Cortex of kidney (tissue), 1 donor: Measurements from ENCODE around the gene SLC33A1.
"Not testable (repeated sequence)": the region's sequence is repeated elsewhere in the genome, so short reads cannot be mapped to it uniquely, and the experiment has no call there.

ENCODE experiments used
- DNase-seq: peaks from one replicate; lab custom pipeline; 2025; lab: John Stamatoyannopoulos, UW

Gene SLC33A1

DNA sequence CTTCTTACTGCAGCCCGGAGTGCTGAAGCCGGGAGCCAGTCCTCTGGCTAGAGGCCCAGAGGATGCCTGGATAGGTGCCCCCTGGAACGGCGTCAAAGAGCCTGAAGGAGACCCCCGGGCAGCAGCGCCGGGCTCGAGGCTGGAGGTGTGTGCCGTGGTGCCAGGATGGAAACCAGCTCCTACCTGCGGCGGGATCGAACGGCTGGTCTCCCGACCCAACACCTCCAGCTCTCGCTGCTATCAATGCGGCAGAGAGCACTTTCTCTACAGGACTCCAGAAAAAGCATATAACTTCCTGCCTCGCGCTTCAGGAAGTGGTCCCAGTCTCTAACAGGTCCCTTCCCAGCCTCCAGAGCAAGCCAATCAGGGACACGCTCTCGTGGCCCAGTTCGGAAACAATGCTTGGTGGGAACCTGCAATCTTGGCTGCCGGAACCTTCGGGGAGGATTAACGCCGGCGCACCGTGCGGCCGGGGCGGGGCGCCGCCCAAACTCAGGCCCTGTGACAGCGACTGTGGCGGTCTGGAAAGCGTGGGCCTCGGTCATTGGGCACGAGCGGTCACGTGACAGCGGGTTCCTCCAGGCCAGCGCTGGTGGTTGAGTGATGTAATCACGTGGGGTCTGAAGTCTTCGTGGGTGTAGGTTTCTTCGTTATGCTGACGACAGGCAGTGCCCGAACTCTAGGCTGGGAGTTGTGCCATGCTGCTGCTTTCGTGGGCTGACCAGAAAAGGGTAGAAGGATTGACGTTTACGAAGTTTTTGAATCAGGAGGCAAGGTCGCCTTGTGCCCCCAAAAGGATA, at the start of gene SLC33A1:
TSS of gene SLC33A1 (minus strand) at position 287 of the 800 bp plus-strand sequence. CDS start 430 bp downstream, outside the sequence.
- peak; percentile 74 for DNase-seq

DNA sequence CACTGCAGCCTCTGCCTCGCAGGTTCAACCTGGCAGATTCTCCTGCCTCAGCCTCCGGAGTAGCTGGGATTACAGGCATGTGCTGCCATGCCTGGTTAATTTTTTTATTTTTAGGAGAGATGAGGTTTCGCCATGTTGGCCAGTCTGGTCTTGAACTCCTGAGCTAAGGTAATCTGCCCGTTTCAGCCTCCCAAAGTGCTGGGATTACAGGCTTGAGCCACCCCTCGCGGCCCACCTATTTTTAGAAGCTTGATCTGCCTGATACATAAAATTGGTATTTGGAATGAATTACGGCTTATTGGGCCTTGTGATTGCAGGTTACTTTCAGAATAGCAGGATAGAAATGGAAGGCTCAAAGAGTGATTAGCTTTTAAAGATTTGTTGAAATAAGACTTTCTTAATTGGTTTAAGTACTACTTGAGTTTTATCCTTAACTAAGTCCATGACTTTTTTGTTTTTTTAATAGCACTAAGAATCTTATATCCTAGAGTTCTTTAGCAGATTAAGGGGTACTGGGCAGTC, 41.2 kb upstream of the SLC33A1 start:
- no peak for DNase-seq

DNA sequence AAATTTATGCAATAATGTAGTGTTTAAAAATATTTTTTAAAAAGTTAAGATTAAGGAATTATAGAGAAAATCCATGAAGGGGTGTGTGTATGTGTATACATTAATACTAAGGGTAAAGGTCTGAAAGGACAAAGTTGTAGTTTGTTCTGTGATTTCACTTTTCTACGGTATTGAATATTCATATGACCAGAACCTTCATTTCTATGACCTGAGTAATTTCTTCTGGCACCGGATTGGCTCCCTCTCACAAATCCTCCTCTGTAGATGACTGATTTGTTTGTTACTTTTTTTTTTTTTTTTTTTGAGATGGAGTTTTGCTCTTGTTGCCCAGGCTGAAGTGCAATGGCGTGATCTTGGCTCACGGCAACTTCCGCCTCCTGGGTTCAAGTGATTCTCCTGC, 37.1 kb upstream of the SLC33A1 start:
- DNase-seq, result no peak

DNA sequence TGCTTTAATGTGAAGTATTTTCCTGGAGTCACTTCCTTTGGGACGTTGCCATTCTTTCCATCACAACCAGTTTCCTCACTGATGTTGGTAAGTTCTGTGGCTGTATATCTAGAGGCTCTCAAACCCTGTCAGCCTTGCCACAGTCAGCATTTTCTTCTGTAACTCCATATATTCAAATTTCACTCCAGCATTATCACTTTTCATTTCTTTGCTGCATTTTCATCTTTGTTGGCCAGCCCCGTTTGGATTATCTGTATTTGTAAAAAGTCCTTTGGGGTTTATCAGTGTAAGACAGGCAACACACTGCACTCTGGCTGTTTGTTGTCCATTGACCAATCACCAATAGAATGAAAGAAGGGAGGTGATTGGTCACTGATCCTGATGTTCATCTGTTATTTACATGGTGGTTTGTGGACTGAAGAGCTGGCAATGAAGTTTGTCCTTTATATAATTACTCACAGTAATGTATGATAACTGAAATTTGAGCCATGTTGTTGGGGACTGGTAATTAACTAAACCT, 36.5 kb upstream of the SLC33A1 start:
- DNase-seq, result no peak

DNA sequence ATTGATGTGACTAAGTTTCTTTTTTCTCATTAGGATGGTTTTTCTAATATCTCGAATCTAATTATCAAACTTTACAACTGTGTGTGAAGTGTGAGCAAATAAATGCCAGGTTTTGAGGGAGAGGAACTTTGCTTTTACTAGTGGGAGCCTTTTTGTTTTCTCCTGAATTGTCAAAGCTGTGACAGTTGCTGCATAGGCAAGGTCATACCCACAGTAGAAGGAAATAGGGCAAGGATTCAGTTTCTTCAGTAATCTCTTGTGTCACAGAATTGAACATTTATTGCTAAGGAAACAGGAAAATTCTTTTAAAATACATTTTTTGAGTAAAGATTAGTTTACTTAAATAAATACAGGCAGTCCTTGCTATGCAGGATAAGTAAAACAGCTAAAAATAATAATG, 35.7 kb upstream of the SLC33A1 start:
- DNase-seq, result no peak

DNA sequence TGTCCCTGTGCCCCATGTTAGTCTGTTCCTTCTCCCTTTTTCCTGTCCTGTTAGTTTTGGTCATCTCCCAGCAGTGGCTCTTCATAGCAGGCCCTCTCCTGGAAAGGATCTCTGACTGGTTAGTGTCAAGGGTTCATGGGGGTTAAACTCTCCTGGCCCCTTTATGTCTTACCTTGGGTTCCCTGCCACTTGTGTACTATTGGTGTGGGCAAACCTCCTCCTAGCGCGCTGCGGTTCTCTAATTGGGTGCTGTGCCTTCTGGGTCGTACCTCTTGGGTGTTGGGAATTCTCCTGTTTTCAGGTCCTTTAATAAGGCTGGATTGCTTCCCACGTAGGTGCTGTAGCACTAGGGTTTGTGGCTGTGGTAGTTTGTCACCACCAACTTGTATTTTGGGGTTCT, 35.0 kb upstream of the SLC33A1 start:
- no peak for DNase-seq

DNA sequence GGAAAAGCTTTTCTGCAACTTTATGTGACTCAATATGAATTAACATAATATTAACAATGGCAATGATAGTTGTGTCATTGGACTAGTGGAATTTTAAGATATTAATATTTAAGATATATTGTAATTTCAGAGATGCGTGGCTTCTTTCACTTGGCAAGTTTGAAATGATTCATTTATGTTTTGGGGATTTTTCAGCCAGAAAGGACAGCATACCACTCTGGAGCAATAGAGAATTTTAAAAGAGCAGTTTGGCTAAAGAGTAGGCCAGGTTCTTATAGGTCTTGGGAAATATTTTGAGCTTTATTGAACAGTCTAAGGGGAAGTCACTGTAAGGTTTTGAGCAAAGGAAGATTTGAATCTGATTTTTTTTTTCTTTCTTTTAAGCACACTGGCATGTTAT, 32.7 kb upstream of the SLC33A1 start:
- DNase-seq, result no peak

DNA sequence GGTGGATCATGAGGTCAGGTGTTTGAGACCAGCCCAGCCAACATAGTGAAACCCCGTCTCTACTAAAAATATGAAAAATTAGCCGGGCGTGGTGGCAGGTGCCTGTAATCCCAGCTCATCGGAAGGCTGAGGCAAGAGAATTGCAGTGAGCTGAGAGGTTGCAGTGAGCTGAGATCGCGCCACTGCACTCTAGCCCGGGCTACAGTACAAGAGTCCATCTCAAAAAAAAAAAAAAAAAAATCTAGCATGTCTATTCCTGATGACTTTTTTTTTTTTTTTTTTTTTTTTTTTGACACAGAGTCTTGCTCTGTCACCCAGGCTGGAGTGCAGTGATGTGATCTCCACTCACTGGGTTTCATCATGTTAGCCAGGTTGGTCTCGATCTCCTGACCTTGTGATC, 32.1 kb upstream of the SLC33A1 start:
- not testable (repeated sequence) for DNase-seq

DNA sequence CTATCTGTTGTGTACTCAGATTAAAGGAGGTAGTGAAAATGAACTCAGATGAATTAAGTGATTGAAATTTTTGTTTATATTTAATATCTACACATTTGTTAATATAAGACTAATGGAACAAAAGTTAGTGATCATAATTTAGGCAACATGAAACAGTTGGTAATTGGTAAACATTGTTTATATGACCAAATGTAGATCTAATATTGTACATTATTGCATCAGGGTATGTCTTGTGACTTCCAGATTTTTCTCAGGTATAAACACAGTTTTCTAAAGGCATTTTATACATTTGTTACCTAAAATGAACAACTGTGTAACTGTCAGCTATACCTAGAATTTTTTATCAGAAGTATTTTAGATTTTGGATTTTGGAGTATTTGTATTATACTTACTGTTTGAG, 31.1 kb upstream of the SLC33A1 start:
- DNase-seq, result no peak

DNA sequence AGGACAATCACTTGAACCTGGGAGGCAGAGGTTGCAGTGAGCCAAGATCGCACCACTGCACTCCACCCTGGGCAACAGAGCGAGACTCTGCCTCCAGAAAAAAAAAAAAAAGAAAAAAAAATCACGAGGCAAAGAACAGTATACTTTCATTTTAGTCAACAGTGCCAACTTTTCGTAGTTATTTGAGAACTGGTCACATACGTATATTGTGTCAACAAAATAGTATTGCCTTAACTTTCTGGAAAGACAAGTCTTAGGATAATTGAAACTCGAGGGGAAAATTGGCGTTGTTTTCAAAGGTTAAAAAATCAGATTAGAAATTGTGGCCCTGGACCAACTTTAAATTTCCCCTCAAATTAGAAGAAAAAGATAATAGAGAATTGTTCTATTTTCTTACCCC, 30.1 kb upstream of the SLC33A1 start:
- no peak for DNase-seq

DNA sequence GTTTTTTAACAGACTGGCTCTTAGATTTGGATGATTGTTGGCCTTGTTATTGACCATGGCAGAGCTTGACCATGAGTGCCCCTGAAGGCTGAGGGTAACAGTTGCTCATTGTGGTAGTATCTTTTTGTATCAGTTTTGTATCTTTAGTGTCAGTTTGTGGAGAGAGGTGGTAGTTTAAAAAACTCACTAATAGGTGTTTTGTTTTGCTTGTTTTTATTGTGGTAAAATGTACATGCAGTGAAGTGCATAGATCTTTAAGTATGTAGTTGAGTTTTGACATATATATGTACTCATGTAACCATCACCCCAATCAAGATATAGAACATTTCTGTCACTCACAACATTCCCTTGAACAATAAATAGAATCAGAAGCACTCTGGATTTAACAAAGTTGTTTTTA, 26.1 kb upstream of the SLC33A1 start:
- no peak for DNase-seq

DNA sequence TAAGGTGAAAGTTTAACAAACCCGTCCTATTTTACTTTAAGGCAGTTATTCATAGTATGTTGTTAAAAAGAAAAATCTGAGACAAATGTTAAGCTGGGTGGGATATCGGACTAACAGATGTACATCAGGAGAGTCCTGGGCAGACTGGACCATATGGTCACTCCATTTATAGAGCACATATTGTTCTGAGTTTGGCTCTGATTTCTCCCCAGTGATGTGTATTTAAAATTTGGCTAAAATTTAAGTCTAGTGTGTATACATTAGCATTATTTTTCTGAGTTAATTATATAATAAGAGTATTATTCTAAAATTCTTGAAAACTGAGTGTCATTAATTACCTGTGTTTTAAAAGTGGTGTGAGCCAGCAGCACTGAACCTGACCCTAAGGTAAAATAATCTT, 22.3 kb upstream of the SLC33A1 start:
- DNase-seq, result no peak

DNA sequence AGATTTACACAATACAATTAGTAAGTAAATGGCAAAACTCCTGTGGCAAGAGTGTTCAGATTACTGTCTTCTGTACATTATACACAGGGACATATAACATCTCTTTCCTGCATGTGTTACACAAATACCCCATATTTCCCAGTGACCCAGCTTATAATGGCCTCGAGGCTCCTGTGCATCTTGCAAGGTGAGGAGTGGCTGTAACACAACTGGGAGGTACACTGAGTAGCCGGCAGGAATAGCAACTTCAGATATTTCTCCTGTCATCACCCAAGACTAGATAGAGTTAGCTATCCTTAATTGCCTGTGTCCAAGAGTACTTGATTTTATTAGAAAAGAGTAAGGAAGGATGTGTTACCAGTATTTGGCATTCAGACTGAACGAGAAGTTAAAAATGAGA, 21.8 kb upstream of the SLC33A1 start:
- no peak for DNase-seq

DNA sequence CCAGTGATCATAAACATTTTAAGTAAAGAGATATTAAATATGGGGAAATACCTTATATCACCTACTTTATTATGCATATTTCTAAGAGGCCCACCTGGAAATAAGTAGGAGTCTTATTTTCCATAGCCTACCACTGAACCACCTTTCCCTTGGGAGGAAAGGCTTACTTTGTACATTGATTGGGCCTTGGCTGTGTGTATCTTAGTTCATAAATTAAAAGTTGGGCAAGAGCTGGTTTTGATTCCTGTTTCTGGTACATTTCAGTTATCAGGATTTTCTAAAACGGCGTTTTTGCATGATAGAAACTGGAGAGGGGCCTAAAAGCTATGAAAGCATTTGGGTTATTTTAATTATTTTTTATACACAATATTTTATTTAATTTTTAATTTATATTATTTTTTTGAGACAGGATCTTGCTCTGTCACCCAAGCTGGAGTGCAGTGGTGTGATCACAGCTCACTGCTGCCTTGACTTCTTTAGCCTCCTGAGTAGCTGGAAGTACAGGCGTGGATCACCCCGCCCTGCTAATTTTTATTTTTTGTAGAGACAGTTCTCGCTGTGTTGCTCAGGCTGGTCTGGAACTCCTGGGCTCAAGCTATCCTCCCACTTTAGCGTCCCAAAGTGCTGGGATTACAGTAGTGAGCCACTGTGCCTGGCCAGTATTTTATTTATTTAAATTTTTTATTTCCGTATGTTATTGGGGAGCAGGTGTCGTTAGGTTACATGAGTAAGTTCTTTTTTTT, 18.8 kb upstream of the SLC33A1 start:
- DNase-seq, result no peak

DNA sequence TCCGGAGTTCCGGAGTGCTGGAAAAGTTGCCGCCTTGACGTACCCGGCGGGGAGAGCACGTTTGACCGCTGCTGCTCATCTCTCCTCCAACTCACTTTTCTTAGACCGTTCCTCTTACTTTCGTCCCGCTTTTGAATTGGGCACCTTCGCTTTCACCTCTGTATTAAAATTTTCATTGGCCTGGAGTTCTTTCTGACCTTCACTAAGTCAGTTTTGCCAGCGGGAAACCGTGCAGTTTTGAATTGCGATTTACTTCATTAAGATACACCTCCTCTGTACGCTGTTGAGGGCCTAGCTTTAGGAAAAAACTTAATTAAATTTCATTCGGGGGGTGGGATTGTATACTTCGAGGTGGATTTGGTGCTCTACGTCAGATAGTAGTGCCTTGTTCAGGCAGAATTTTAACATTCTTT, 17.5 kb upstream of the SLC33A1 start:
- DNase-seq, result no peak

DNA sequence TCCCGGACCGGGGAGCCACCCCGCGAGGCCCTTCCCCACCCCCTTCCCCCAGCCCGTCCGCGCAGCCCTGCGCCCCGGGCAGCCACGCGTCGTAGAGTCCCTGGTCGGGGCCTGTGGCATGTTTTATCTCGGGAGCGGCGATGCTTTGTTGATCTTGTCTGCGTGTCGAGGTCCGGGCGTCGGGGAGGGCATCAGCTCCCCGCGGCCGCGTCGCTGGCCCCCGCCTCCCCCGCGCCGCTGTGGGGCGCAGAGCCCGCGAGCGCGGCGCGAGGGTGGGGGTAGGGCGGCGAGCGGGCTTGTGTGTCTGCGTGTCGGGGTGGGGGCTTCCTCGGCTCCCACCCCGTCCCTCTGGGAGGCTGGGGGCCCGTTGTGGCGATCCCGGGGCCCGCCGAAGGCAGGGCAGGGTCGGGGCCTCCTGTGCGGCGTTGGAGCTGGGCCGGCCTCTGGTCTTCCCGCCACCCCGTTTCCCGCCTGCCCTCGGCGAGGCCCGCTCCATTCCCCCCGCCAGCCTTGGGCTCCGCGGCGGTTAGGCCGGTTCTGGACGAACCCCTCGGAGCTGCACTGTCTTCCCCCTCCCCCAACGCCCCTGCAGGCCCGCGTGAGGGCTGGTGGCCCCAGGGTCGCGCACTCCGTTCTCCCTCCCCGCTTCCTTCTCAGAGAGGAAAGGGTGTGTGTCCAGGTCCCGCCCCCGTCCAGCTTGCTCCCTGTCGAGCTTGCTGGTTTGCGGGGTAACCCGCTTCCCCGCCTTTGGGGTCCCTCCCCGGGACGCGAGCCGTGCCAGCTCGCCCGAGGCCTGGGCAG, 16.9 kb upstream of the SLC33A1 start:
- DNase-seq, result no peak

DNA sequence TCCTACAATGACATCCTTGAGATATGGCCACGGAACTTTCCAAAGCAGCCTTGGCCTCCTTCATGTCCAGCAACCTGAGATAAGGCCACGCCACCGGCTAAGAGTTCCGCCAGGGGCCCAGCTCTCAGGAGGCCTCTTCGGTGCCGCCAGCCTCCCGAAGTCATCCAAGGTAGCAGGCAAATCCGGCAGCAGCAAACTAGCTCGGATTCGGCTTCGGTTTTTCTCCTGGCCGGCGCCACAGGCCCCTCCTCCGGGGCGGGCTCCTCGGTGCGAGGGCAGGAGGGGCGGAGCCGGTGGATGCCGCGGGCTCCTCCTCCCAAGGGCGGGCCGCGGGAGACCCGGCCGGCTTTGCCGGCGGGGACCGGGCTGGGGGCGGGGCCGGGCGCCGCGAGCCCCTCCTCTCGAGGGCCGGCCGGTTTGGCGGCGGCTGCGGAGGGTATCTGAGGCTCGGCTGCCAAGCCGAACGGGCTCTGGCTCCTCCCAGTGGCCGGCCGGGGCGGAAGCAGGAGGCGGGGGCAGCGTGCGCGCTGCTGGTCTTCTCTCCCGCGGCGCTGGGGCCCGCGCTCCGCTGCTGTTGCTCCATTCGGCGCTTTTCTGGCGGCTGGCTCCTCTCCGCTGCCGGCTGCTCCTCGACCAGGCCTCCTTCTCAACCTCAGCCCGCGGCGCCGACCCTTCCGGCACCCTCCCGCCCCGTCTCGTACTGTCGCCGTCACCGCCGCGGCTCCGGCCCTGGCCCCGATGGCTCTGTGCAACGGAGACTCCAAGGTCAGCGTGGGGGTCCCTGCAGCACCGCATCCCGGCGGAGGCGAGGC, 16.1 kb upstream of the SLC33A1 start, which contains the start of gene GMPS:
TSS of gene GMPS (plus strand) at position 518 of the 812 bp plus-strand sequence. CDS start at position 739, 221 bp downstream.
- DNase-seq, result peak; percentile 67

DNA sequence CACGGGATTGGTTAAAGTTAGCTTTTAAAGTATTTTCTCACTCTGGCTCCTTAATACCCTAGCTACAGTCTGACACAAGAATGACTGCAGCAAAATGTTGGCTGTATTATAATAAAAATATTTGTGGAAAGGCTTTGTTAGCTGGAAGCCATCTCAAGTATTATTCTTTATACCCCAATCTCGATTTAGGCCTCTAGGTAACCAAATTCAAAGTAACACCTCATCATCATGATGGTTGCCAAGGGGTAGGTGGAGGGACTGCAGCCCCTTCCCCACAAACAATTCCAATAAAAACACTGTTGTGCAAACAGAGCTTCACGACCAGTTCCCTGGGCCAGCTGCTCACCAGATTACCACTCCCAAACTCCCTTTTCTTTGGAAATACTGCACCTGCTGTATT, 15.5 kb upstream of the SLC33A1 start:
- no peak for DNase-seq

DNA sequence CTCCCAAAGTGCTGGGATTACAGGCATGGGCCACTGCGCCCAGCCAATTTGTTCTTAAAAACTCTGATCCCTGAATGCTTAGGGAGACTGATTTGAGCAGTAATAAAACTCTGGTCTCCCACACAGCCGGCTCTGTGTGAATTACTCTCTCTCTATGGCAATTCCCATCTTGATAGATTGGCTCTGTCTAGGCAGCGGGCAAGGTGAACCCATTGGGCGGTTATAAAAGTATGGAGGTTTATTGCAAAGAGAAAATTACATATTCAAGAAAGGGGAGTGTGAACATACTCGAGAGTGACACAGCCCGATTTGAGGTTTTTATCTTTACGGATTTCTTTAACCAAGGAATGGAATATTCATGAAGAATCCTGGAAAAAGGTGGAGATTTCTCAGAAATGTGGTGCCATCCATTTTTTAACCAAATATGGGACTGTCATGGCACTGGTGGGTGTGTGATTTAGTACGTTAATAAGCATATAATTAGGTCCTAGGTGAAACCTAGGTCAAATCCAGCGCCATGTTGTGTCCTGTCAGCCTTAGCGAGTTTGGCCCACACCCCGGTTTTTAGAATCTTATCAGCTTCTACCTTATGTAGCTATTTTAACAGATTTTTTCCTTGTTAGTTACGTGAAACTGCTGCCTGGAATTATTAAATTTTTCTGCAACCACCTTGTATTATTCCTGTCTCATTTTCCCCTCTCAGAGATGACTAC, 9.0 kb upstream of the SLC33A1 start:
- DNase-seq, result no peak

DNA sequence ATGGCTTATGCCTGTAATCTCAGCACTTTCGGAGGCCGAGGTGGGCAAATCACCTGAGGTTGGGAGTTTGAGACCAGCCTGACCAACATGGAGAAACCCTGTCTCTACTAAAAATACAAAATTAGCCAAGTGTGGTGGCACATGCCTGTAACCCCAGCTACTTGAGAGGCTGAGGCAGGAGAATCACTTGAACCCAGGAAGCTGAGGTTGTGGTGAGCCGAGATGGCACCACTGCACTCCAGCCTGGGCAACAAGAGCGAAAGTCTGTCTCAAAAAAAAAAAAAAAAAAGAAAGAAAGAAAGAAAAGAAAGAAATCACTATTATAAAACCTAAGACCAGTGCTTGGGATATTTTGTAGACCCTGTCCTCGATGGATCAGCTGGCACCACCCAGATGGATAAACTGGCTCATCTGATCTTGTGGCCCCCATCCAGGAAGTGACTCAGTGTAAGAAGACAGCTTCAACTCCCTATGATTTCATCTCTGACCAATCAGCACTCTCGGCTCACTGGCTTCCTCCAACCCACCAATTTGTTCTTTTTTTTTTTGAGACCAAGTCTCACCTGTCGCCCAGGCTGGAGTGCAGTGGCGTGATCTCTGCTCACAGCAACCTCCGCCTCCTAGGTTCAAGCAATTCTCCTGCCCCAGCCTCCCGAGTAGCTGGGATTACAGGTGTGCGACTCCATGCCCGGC, 8.2 kb upstream of the SLC33A1 start:
- not testable (repeated sequence) for DNase-seq
